A673 (cell line): ENCODE measurements around the gene RASIP1.
"Not testable (repeated sequence)": the region's sequence is repeated elsewhere in the genome, so short reads cannot be mapped to it uniquely, and the experiment has no call there.

ENCODE experiments used
- CTCF ChIP-seq: fragments of 300-800, 200-600 bp; sonication (generic); conservative IDR thresholded peaks from 2 replicates; pipeline ENCODE4 v1.5.1; 2017; ENCODE audit warnings: low read depth, mild to moderate bottlenecking, antibody characterized with exemption, low read length, moderate library complexity, mixed read lengths
- EZH2 ChIP-seq: fragments of 200-600 bp; sonication (generic); IDR thresholded peaks from 2 replicates; pipeline ENCODE4 v1.6.1; 2017; ENCODE audit warnings: borderline replicate concordance, low read depth, mild to moderate bottlenecking, mixed read lengths, antibody characterized with exemption, low read length; ENCODE audit not compliant: poor library complexity, severe bottlenecking

GRCh38 chr19:48765816-48766215 is 25.4 kb upstream of the RASIP1 start:
- not testable (repeated sequence) for TF ChIP-seq CTCF, EZH2
